Stimulated activated CD4-positive, alpha-beta T cell treated with anti-CD3 and anti-CD28 coated beads, Interleukin-12 subunit alpha, Interleukin-12 subunit beta, amount 100 ng/mL, for 48 hours (primary cell): ENCODE measurements around the gene ST7.

Experiments used
- DNase-seq, 3 donors: peaks; one replicate each; pipeline ENCODE4 v3.0.0-alpha.2; 2020; ENCODE audit warnings: low read depth in 2 of 3, low spot score in 1 of 3

Gene ST7

GRCh38 chr7:117188376-117188775 is 235.1 kb downstream of the ST7 start:
- DNase-seq: no peak

- no peak for DNase-seq
Measured at GRCh38 chr7:117188949-117189592, 235.8 kb downstream of the ST7 start.

- no peak for DNase-seq
Measured at GRCh38 chr7:117190104-117190503, 236.8 kb downstream of the ST7 start.

- no peak for DNase-seq
Measured at GRCh38 chr7:117190746-117191435, 237.6 kb downstream of the ST7 start.

- no peak for DNase-seq
Measured at GRCh38 chr7:117192108-117192507, 238.8 kb downstream of the ST7 start.

- no peak for DNase-seq
Measured at GRCh38 chr7:117193564-117193963, 240.3 kb downstream of the ST7 start.

- DNase-seq: no peak
Measured at GRCh38 chr7:117194445-117194844, 241.1 kb downstream of the ST7 start.

- no peak for DNase-seq
Measured at GRCh38 chr7:117195361-117196029, 242.2 kb downstream of the ST7 start.

- no peak for DNase-seq
Measured at GRCh38 chr7:117200132-117200531, 246.8 kb downstream of the ST7 start.

- DNase-seq: no peak
Measured at GRCh38 chr7:117200786-117201458, 247.6 kb downstream of the ST7 start.

GRCh38 chr7:117202511-117202910 is 249.2 kb downstream of the ST7 start:
- DNase-seq: no peak

GRCh38 chr7:117203205-117203604 is 249.9 kb downstream of the ST7 start:
- DNase-seq: no peak

- DNase-seq: no peak
Measured at GRCh38 chr7:117205873-117206272, 252.6 kb downstream of the ST7 start.

GRCh38 chr7:117208257-117208656 is 255.0 kb downstream of the ST7 start:
- no peak for DNase-seq

GRCh38 chr7:117210397-117210796 is 257.1 kb downstream of the ST7 start:
- DNase-seq: no peak

- DNase-seq: no peak
Measured at GRCh38 chr7:117210908-117211307, 257.6 kb downstream of the ST7 start.

GRCh38 chr7:117211614-117212013 is 258.3 kb downstream of the ST7 start:
- DNase-seq: no peak

- peak; percentile 15 to 53 (median 24) for DNase-seq
Measured at GRCh38 chr7:117212969-117213877, 259.9 kb downstream of the ST7 start.

GRCh38 chr7:117216010-117216409 is 262.7 kb downstream of the ST7 start:
- DNase-seq: no peak

GRCh38 chr7:117216436-117217069 is 263.3 kb downstream of the ST7 start:
- no peak for DNase-seq
